Measurements from ENCODE around the gene HINT1.
"Not testable (repeated sequence)": the region's sequence is repeated elsewhere in the genome, so short reads cannot be mapped to it uniquely, and the experiment has no call there.

Gene HINT1

DNA sequence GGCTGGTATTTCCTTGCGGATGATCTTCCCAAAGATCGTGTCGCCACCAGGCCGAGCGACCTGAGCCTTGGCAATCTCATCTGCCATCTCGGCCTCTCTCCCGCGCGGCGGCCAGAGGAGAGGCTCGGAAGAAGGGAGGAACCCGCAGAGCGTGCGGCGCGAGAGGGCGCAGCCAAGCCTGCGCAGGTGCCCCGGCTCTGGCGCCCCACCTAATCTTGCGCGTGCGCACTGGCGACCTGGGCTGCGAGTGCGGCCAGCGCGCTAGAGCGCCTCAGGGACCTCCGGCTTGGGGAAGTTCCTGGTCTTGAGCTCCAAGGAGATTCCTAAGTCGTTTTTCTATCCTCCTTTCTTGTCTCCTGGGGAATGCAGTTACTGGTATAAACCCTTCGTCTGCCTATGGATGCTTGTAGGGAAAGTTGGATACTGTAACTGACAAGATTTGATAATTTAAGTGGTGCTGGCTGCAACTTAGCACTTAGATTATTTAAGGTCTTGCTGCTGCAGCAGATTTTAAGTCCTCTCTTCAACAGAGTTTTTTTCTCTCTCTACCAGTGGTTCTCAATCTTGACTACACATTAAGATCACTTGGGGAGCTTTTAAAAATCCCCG lies at the start of gene HINT1:
Gene HINT1, minus strand, starts transcription at position 138 of the 609 bp plus-strand sequence. Its CDS starts 51 bp downstream, at position 87.
- peak; percentile 91 for DNase-seq (ENCODE audit: low read depth)

DNA sequence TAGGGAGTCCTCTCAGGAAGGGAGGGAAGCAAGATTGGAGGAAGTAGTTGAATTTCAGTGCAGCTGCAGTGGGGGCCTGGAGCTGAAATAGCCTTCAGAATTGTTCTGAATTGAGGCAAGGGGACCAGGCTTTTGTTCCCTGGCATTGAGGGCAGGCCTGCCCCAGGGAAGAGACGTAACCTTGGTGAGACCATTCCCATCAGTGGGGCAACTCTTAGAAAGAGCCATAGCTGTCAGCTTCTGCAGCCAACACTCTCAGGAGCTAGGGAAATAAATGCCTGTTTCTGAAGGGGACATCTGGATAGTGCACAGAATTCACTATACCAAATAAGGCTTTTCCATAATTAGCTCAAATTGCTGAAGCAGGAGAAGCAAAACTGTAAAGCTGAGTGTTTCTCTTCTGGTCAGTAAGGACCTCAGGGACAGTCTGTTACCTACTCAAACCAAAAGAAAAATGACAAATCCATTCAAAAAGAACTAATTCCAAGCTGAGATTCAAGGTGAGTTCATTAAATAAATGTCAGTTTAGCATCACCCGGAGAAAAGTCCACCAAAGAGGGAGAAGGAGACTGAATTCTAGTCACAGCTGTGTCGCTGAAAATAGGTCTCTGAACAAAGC lies 49.7 kb upstream of the HINT1 start:
- DNase-seq (ENCODE audit: low read depth): no peak

- DNase-seq (ENCODE audit: low read depth): no peak
Measured at GRCh38 chr5:131212471-131213021, 47.5 kb upstream of the HINT1 start.

- no peak for DNase-seq (ENCODE audit: low read depth)
Measured at GRCh38 chr5:131211669-131212068, 46.6 kb upstream of the HINT1 start.

DNA sequence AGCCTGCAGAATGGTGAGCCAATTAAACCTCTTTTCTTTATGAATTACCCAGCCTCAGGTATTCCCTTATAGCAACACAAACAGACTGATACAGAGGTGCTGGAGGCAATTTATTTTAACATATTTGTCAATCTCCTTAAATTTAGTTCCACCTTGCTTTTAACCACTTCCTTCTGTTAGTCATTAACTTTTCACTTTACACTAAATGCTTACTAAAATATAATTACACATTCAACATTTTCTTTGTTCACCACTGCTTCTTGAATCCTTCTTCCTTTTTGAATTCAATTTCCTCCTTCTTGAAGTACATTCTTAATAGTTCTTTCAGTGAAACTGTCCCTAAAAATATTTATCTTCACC lies 45.1 kb upstream of the HINT1 start:
- DNase-seq (ENCODE audit: low read depth): no peak

- peak; percentile 9 for DNase-seq (ENCODE audit: low read depth)
Measured at GRCh38 chr5:131209506-131210150, 44.6 kb upstream of the HINT1 start.

- DNase-seq (ENCODE audit: low read depth): no peak
Measured at GRCh38 chr5:131209175-131209505, 44.1 kb upstream of the HINT1 start.

DNA sequence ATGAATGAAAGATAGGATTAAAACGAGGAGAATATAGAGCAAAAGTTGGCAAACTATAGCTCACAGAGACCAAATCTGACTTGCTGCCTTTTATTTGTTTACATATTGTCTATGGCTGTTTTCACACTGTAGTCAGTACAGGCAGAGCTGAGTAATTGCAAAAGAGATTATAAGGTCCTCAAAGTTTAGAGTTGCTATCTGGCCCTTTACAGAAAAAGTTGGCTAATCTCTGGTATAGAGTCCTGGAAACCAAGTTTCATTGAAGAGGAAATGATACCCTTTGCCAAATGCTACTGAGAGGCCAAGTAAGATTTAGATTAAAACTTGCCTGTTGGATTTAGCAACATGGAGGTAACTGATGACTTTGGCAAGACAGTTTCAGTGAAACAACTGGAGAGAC lies 41.7 kb upstream of the HINT1 start:
- no peak for DNase-seq (ENCODE audit: low read depth)

DNA sequence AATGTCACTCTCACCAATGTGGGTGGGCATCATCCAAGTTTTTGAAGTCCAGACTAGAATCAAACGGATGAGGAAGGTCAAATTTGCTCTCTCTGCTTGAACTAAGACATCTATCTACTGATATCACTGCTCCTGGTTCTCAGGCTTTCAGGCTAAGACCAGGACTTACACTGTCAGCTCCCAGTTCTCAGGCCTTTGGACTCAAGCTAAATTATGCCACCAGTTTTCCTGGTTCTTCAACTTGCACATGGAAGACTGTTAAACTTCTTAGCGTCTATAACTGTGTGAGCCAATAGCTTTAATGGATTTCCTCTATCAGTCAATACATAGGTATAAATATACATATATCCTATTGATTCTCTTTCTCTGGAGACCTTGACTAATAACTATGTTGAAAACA lies 41.0 kb upstream of the HINT1 start:
- no peak for DNase-seq (ENCODE audit: low read depth)

GRCh38 chr5:131204964-131205363 lies 39.9 kb upstream of the HINT1 start:
- no peak for DNase-seq (ENCODE audit: low read depth)

DNA sequence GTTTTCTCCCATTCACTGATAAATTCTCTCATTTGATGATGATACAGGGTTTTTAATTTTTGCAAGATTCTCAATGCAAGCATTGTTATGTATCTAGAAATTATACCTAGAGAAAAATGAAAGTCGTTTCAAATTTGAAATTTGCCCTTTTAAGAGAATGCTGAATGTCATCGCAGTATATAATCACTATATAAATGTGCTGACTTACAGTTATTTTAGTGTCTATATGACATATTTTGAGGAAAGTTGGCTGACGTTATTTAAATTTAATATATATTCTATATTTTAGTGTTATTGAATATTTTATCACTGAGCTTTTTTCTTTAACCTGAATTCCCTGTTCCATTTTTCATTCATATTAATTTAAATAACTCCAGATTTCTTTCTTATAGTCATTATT lies 35.5 kb upstream of the HINT1 start:
- DNase-seq (ENCODE audit: low read depth): no peak

GRCh38 chr5:131198625-131199024 lies 33.6 kb upstream of the HINT1 start:
- DNase-seq (ENCODE audit: low read depth): no peak

DNA sequence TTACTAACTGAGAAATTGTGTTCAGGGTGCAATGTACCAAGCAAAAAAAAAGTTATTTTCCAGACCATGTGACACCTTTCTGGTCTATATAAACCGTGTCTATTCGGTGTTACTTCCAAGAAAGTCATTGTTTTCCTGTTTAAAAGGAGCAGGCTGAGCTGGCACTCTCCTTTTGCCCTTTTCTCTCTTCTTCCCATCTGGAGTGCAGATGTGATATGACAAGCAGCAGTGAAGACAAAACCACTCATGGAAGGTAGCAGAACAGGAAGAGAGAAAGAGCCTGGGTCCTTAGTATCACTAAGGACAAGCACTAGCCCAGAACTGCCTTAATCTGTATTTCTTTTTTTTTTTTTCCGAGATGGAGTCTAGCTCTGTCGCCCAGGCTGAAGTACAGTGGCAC lies 31.3 kb upstream of the HINT1 start:
- DNase-seq (ENCODE audit: low read depth): no peak

DNA sequence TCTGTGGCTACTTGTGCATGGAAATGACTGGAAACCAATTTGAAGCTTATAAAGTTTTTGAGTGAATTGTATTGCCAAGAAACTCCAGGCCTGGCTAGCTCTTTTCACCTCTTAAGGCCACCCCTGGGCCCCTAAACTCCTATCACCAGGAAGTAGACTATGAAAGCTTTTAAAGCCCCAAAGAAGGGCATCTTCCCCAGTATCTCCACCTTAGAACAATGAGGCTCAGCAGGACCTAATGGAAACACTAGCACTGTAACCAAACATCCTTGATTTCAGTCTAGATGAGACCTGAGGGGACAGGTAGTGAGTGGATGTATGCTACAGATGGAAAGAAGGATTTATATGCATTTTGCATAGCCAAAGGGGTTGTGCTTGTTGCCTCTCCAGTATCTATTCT lies 30.6 kb upstream of the HINT1 start:
- DNase-seq (ENCODE audit: low read depth): no peak

GRCh38 chr5:131194725-131195124 lies 29.7 kb upstream of the HINT1 start:
- no peak for DNase-seq (ENCODE audit: low read depth)

DNA sequence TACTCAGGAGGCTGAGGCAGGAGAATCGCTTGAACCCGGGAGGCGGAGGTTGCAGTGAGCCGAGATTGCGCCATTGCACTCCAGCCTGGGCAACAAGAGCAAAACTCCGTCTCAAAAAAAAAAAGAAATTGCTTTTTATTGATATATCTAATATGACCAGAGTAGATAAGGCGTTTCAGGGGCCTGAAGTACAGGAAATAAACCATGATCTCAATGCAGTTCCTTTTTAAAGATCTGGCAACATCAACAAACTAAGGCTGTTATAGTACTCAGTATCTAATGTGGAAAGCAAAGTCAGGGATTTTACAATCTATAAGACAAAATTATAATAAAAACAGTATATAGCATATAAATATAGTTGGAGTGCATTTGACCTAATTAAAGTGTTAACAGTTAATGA lies 28.8 kb upstream of the HINT1 start:
- not testable (repeated sequence) for DNase-seq (ENCODE audit: low read depth)

DNA sequence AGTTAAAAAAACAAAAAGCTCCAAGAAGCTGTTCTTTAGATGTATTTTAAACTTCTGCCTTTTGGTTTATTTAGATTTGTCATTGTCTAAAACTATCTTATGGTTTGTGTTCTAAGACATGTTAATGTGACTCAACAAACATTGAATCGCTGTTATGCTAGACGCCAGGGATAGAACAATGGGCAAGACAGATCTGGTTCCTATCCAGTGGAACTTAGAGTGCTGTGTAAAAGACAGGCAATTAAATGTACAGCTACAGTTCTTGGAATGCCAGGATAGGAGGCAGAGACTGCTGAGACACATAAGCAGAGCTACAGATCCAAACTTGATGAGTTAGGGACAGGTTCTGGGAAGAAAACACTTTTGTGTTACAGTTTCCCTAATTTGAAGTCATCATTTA lies 28.1 kb upstream of the HINT1 start:
- no peak for DNase-seq (ENCODE audit: low read depth)

- no peak for DNase-seq (ENCODE audit: low read depth)
Measured at GRCh38 chr5:131186561-131187256, 21.7 kb upstream of the HINT1 start.

GRCh38 chr5:131185523-131186104 lies 20.6 kb upstream of the HINT1 start:
- no peak for DNase-seq (ENCODE audit: low read depth)

DNA sequence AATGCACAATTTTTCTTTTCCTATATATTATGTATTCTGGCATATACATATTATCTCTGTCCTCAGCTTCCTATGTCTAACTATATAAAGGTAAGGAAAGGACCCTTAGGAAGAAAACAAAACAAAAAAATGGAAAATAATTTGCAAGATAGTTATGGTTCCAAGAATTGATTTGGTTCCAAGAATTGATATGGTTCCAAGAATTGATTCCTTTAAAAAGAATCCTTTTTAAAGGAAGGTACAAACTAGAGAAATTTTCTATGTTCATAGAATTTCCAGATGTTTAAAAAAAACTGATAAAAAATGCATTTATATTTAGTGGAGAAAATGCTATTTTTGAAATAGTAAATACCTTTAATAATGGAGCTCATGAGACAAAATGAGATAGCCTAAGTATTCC lies 17.8 kb upstream of the HINT1 start:
- no peak for DNase-seq (ENCODE audit: low read depth)

- DNase-seq (ENCODE audit: low read depth): no peak
Measured at GRCh38 chr5:131180407-131180806, 15.4 kb upstream of the HINT1 start.

GRCh38 chr5:131171276-131171810 lies 6.3 kb upstream of the HINT1 start:
- DNase-seq (ENCODE audit: low read depth): no peak

Data from stimulated activated CD8-positive, alpha-beta memory T cell treated with anti-CD3 and anti-CD28 coated beads, Interleukin-4, amount 100 ng/mL, for 24 hours (primary cell).